A673 (cell line): ENCODE measurements around the gene PNLDC1. TPM values are rescaled to one million over a fixed set of nuclear protein-coding genes. Genes with fewer than 3 reads are reported as not detected.

Experiments used
- BruUV-seq: library from RNA; stranded (reverse); fragments of 400-500 nt; replicated peaks from 2 replicates; lab custom pipeline; 2021; lab: Mats Ljungman, UMichigan
- CTCF ChIA-PET: fragments of 300-600 bp; sonication (Branson Sonifier 250); formaldehyde crosslinking; loops from one replicate; lab custom pipeline; 2022; ENCODE audit warnings: antibody characterized with exemption; lab: Charles Lee
- POLR2A ChIA-PET: fragments of 300-600 bp; sonication (Branson Sonifier 250); formaldehyde crosslinking; loops from one replicate; lab custom pipeline; 2022; ENCODE audit warnings: antibody characterized with exemption; ENCODE audit not compliant: low non-redundant PET; lab: Charles Lee
- DNase-seq: peaks from one replicate; pipeline ENCODE4 v3.0.0-alpha.2; 2015; ENCODE audit warnings: low spot score
- H3K27ac ChIP-seq: fragments of 200-600 bp; sonication (generic); 2 replicates; pipeline ENCODE4 v1.5.1; 2016; ENCODE audit warnings: mixed run types, low read depth, mild to moderate bottlenecking, mixed read lengths, antibody characterized with exemption, low read length; ENCODE audit not compliant: poor library complexity, severe bottlenecking
- H3K27me3 ChIP-seq: fragments of 200-600 bp; sonication (generic); replicated peaks from 2 replicates; pipeline ENCODE4 v1.6.1; 2017; ENCODE audit warnings: mixed run types, low read depth, mild to moderate bottlenecking, mixed read lengths, antibody characterized with exemption, low read length; ENCODE audit not compliant: insufficient read depth, poor library complexity
- H3K36me3 ChIP-seq: fragments of 200-600 bp; sonication (generic); 2 replicates; pipeline ENCODE4 v1.6.1; 2016; ENCODE audit warnings: mixed run types, mild to moderate bottlenecking, mixed read lengths, antibody characterized with exemption, low read length; ENCODE audit not compliant: insufficient read depth, poor library complexity, severe bottlenecking
- H3K4me1 ChIP-seq: fragments of 200-600 bp; sonication (generic); 2 replicates; pipeline ENCODE4 v1.6.1; 2017; ENCODE audit warnings: mixed run types, mild to moderate bottlenecking, mixed read lengths, antibody characterized with exemption, low read length; ENCODE audit not compliant: insufficient read depth, poor library complexity, severe bottlenecking
- H3K4me3 ChIP-seq: fragments of 200-600 bp; sonication (generic); 2 replicates; pipeline ENCODE4 v1.5.1; 2016; ENCODE audit warnings: low read depth, mixed run types, mild to moderate bottlenecking, mixed read lengths, low read length; ENCODE audit not compliant: poor library complexity, severe bottlenecking
- H3K9me3 ChIP-seq: fragments of 200-600 bp; sonication (generic); 2 replicates; pipeline ENCODE4 v1.6.1; 2016; ENCODE audit warnings: mixed run types, low read depth, mild to moderate bottlenecking, mixed read lengths, antibody characterized with exemption, low read length; ENCODE audit not compliant: poor library complexity, severe bottlenecking
- CTCF ChIP-seq: fragments of 300-800, 200-600 bp; sonication (generic); conservative IDR thresholded peaks from 2 replicates; pipeline ENCODE4 v1.5.1; 2017; ENCODE audit warnings: low read depth, mild to moderate bottlenecking, antibody characterized with exemption, low read length, moderate library complexity, mixed read lengths
- EZH2 ChIP-seq: fragments of 200-600 bp; sonication (generic); IDR thresholded peaks from 2 replicates; pipeline ENCODE4 v1.6.1; 2017; ENCODE audit warnings: borderline replicate concordance, low read depth, mild to moderate bottlenecking, mixed read lengths, antibody characterized with exemption, low read length; ENCODE audit not compliant: poor library complexity, severe bottlenecking
- intact Hi-C: fragments of 100-400 bp; cut with micrococcal nuclease; formaldehyde crosslinking; loops from one replicate; pipeline ENCODE4 v1.10.0; 2022; ENCODE audit not compliant: unreplicated experiment
- total RNA-seq: library from RNA; stranded (reverse); gene quantifications from 2 replicates; pipeline ENCODE4 v1.2.3, GENCODE V29; 2021

PNLDC1 gene
- total RNA-seq, 1 experiment from 2014 or later, result 0.58 TPM

GRCh38 chr6:159772196-159772595, 27.9 kb upstream of the PNLDC1 start:
- H3K27me3 ChIP-seq, result no peaks in the 10 kb centered on the region
- no peak overlapping the region for H3K4me3 ChIP-seq
- no peak for TF ChIP-seq EZH2
- TF ChIP-seq CTCF, result no peak
- intact Hi-C loops, result no loop called here
- no peak for DNase-seq
- H3K4me1 ChIP-seq, result no peaks in the 10 kb centered on the region
- BruUV-seq, result no TSS peak
- no peaks in the 10 kb centered on the region for H3K9me3 ChIP-seq
- POLR2A ChIA-PET, result no interaction called here
- CTCF ChIA-PET, result no interaction called here
- H3K36me3 ChIP-seq, result peaks cover 98% of the 10 kb centered on the region
- no peak overlapping the region for H3K27ac ChIP-seq

GRCh38 chr6:159777240-159777904, 22.7 kb upstream of the PNLDC1 start:
- peaks cover 99% of the 10 kb centered on the region for H3K36me3 ChIP-seq
- BruUV-seq, result no TSS peak

GRCh38 chr6:159778131-159778530, 21.9 kb upstream of the PNLDC1 start:
- no peak for TF ChIP-seq CTCF
- TF ChIP-seq EZH2, result no peak
- no TSS peak for BruUV-seq
- H3K36me3 ChIP-seq, result peaks cover 99% of the 10 kb centered on the region
- H3K9me3 ChIP-seq, result no peaks in the 10 kb centered on the region
- H3K27me3 ChIP-seq, result no peaks in the 10 kb centered on the region
- no peak overlapping the region for H3K27ac ChIP-seq
- H3K4me1 ChIP-seq, result no peaks in the 10 kb centered on the region
- H3K4me3 ChIP-seq, result no peak overlapping the region
- intact Hi-C loops, result no loop called here
- POLR2A ChIA-PET, result no interaction called here
- CTCF ChIA-PET, result no interaction called here
- no peak for DNase-seq

More at GRCh38 chr6:159777240-159777904, 22.7 kb upstream of the PNLDC1 start:
- POLR2A ChIA-PET, result no interaction called here
- CTCF ChIA-PET, result no interaction called here
- Histone ChIP-seq H3K9me3 (no peaks in the 10 kb centered on the region), H3K27me3 (no peaks in the 10 kb centered on the region), H3K27ac (no peak overlapping the region), H3K4me1 (no peaks in the 10 kb centered on the region), H3K4me3 (no peak overlapping the region)
- DNase-seq, result no peak
- TF ChIP-seq EZH2, result no peak
- no peak for TF ChIP-seq CTCF
- intact Hi-C loops, result no loop called here
